OCI-LY7 (cell line): ENCODE data around the gene MAD2L2. TPM values are rescaled to one million over a fixed set of nuclear protein-coding genes. Genes with fewer than 3 reads are reported as not detected.
A peak's percentile ranks its signal among the peaks of the same experiment; 100 is the strongest.

Source experiments
- BruUV-seq: library from RNA; stranded (reverse); fragments of 400-500 nt; replicated peaks from 2 replicates; lab custom pipeline; 2021; lab: Mats Ljungman, UMichigan
- CTCF ChIA-PET: fragments of 300-600 bp; sonication (Branson Sonifier 250); formaldehyde crosslinking; loops from one replicate; lab custom pipeline; 2022; ENCODE audit warnings: antibody characterized with exemption; ENCODE audit not compliant: unreplicated experiment; lab: Charles Lee
- POLR2A ChIA-PET: fragments of 300-600 bp; sonication (Branson Sonifier 250); formaldehyde crosslinking; loops from one replicate; lab custom pipeline; 2022; ENCODE audit warnings: antibody characterized with exemption; lab: Charles Lee
- DNase-seq: peaks from one replicate; pipeline ENCODE4 v3.0.0-alpha.2; 2015; ENCODE audit warnings: low spot score
- H2AFZ ChIP-seq: fragments of 200-600 bp; sonication (generic), shearing (Covaris generic); 2 replicates; pipeline ENCODE4 v1.6.1; 2014; ENCODE audit warnings: mild to moderate bottlenecking, antibody characterized with exemption, low read length, moderate library complexity
- H3K27ac ChIP-seq: fragments of 200-600 bp; sonication (generic); 2 replicates; pipeline ENCODE4 v1.5.1; 2014; ENCODE audit warnings: mixed run types, low read depth, mild to moderate bottlenecking, moderate library complexity, low read length, inconsistent platforms; ENCODE audit not compliant: poor library complexity, severe bottlenecking
- H3K36me3 ChIP-seq: fragments of 200-600 bp; sonication (generic); 2 replicates; pipeline ENCODE4 v1.6.1; 2014; ENCODE audit warnings: mild to moderate bottlenecking, antibody characterized with exemption, low read length, moderate library complexity, mixed read lengths; ENCODE audit not compliant: insufficient read depth
- H3K4me1 ChIP-seq: fragments of 200-600 bp; sonication (generic); 2 replicates; pipeline ENCODE4 v1.5.1; 2014; ENCODE audit warnings: mild to moderate bottlenecking, low read length; ENCODE audit not compliant: insufficient read depth, poor library complexity, severe bottlenecking
- H3K4me2 ChIP-seq: fragments of 200-600 bp; sonication (generic); 2 replicates; pipeline ENCODE4 v1.6.1; 2014; ENCODE audit warnings: mild to moderate bottlenecking, low read length
- H3K4me3 ChIP-seq: fragments of 200-600 bp; sonication (generic); 2 replicates; pipeline ENCODE4 v1.5.1; 2014; ENCODE audit warnings: mild to moderate bottlenecking, low read depth, low read length; ENCODE audit not compliant: poor library complexity, severe bottlenecking
- H3K79me2 ChIP-seq: fragments of 200-600 bp; sonication (generic); 2 replicates; pipeline ENCODE4 v1.6.1; 2016; ENCODE audit warnings: low read depth, mild to moderate bottlenecking, low read length, moderate library complexity, mixed read lengths; ENCODE audit not compliant: insufficient read depth
- H3K9me2 ChIP-seq: fragments of 200-600 bp; sonication (generic); 2 replicates; pipeline ENCODE4 v1.6.1; 2016; ENCODE audit warnings: mild to moderate bottlenecking, low read length, mixed read lengths; ENCODE audit not compliant: insufficient read depth
- H3K9me3 ChIP-seq: fragments of 200-600 bp; sonication (generic); 2 replicates; pipeline ENCODE4 v1.6.1; 2014; ENCODE audit warnings: mild to moderate bottlenecking, mixed run types, low read length, mixed read lengths
- H4K20me1 ChIP-seq: fragments of 200-600 bp; sonication (generic); 2 replicates; pipeline ENCODE4 v1.6.1; 2014; ENCODE audit warnings: mild to moderate bottlenecking, antibody characterized with exemption, low read length, moderate library complexity, mixed read lengths; ENCODE audit not compliant: insufficient read depth
- CTCF ChIP-seq: fragments of 200-600 bp; sonication (generic); conservative IDR thresholded peaks from 2 replicates; pipeline ENCODE4 v1.5.1; 2014; ENCODE audit warnings: mild to moderate bottlenecking, antibody characterized with exemption, low read length, moderate library complexity, mixed read lengths
- EZH2phosphoT487 ChIP-seq: fragments of 200-600 bp; sonication (generic); IDR thresholded peaks from 2 replicates; pipeline ENCODE4 v1.6.1; 2018; ENCODE audit warnings: low read depth, borderline replicate concordance, mild to moderate bottlenecking, mixed run types, antibody characterized with exemption, low read length, moderate library complexity, mixed read lengths
- intact Hi-C: fragments of 100-400 bp; cut with micrococcal nuclease; formaldehyde crosslinking; loops from one replicate; pipeline ENCODE4 v1.10.0; 2022; ENCODE audit not compliant: unreplicated experiment
- total RNA-seq, 2 experiments: library from RNA; depleted of rRNA in 1 of 2; stranded (reverse); fragments of >200 nt in 1 of 2; shearing (Covaris generic) in 1 of 2; gene quantifications; 2 replicates each; pipeline ENCODE4 v1.2.3, GENCODE V29; 2014 to 2022

The MAD2L2 gene
- total RNA-seq, 2 experiments from 2014 or later, result 89.7 to 144 TPM

- DNase-seq, result peak; percentile 19
- peak overlapping the region; percentile 96 for H3K4me2 ChIP-seq
- H3K9me2 ChIP-seq, result no peaks in the 10 kb centered on the region
- H3K36me3 ChIP-seq, result peaks cover 25% of the 10 kb centered on the region; the same call in 1 of the 2 replicates
- TF ChIP-seq CTCF, result no peak
- no peak for TF ChIP-seq EZH2phosphoT487
- intact Hi-C loops, result loop anchor here (5.0 kb wide), 1 partner anchor 37 kb away; no protein-coding TSS in a partner anchor
- ChIA-PET CTCF (no interaction called here), POLR2A (interaction anchor here (0.6 to 2.2 kb wide), 3 partner anchors 27 to 360 kb away, joined by 4 to 16 read pairs (median 6); partner anchors contain the start of gene FBXO2)
- peak overlapping the region; percentile 86 for H3K4me3 ChIP-seq
- no TSS peak for BruUV-seq
- H4K20me1 ChIP-seq, result no peaks in the 10 kb centered on the region
- H2AFZ ChIP-seq, result peak overlapping the region; percentile 96; the same call in 1 of the 2 replicates
- peak overlapping the region; percentile 95 for H3K27ac ChIP-seq
- peaks cover 27% of the 10 kb centered on the region for H3K4me1 ChIP-seq
- no peaks in the 10 kb centered on the region for H3K79me2 ChIP-seq
- H3K9me3 ChIP-seq, result no peaks in the 10 kb centered on the region
These were observed 478 bp downstream of the MAD2L2 start for GRCh38 chr1:11680270-11681070.

DNA sequence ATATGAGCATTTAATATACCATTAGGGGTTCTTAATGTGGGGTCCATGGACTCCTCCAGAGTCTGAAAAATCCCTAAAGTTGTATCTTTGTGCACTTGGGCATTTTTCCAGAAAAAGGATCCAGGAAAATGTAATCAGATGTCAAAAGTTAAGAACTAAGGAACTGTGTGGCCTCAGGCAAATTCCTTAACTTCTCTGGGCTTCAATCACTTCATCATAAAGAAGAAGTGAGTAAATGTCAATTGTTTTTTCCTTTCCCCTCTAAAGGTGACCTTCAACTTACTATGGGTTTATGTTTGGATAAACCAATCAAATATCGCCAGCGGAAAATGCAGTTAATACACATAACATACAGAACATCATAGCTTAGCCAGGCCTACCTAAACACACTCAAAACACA is 2.5 kb downstream of the MAD2L2 start:
- Histone ChIP-seq H3K9me3 (no peaks in the 10 kb centered on the region), H3K4me3 (no peak overlapping the region), H3K79me2 (no peaks in the 10 kb centered on the region), H4K20me1 (no peaks in the 10 kb centered on the region), H3K27ac (no peak overlapping the region), H3K36me3 (peaks cover 42% of the 10 kb centered on the region; the same call in 1 of the 2 replicates), H2AFZ (no peak overlapping the region), H3K4me2 (peak overlapping the region; percentile 7; the same call in 1 of the 2 replicates), H3K9me2 (no peaks in the 10 kb centered on the region), H3K4me1 (peaks cover 24% of the 10 kb centered on the region)
- BruUV-seq, result TSS peak; percentile 64
- no peak for DNase-seq
- POLR2A ChIA-PET, result interaction anchor here (0.6 kb wide), 1 partner anchor 21 kb away, joined by 5 read pairs; no protein-coding TSS in a partner anchor
- CTCF ChIA-PET, result no interaction called here
- intact Hi-C loops, result no loop called here
- TF ChIP-seq EZH2phosphoT487 (no peak), CTCF (no peak)
